ENCODE data around the gene ERMP1. TPM values are rescaled to one million over a fixed set of nuclear protein-coding genes. Genes with fewer than 3 reads are reported as not detected.

Gene ERMP1
- total RNA-seq, 1 experiment from 2014 or later = 17.8 TPM

DNA sequence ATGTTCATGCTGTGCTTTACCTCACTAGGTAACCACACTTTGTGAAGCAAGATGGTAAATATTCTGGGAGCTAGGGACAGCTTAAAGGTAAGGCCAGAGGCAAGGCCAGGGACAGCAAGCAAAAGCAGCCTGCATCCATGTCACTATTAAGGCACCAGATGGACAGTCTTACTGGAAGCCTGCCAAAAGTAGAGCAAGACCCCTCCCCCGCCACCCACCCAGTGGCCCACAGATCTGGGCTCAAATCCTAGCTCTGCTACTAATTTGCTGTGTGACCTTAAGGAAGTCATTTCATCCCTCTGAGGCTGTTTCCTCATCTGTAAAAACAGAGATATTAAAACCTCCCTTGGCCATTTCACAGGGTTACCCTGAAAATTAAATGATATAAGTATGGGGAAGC lies 13.2 kb upstream of the ERMP1 start:
- H3K27me3 ChIP-seq (ENCODE audit: low read length) = no peaks in the 10 kb centered on the region
- H3K36me3 ChIP-seq (ENCODE audit: low read depth, low read length) = no peaks in the 10 kb centered on the region
- DNase-seq = no peak
- no peaks in the 10 kb centered on the region for H3K9me3 ChIP-seq (ENCODE audit: low read length)
- no peak overlapping the region for H3K4me3 ChIP-seq (ENCODE audit: low read length)
- H3F3A ChIP-seq (ENCODE audit: low read length, unreplicated experiment) = peaks cover 8% of the 10 kb centered on the region
- H3K4me1 ChIP-seq (ENCODE audit: insufficient read depth, low read length) = peaks cover 46% of the 10 kb centered on the region
- no TSS peak for BruUV-seq (replicated peaks)
- H3K9ac ChIP-seq (ENCODE audit: low read length) = no peak overlapping the region
- no peak overlapping the region for H2AFZ ChIP-seq (ENCODE audit: low read length)
- peak overlapping the region; percentile 63 for H3K27ac ChIP-seq (ENCODE audit: low read length)
- ATAC-seq = no peak
- CTCF ChIA-PET = no interaction called here
- peak overlapping the region; percentile 12; the same call in 1 of the 2 replicates for H3K4me2 ChIP-seq (ENCODE audit: low read length)
- intact Hi-C loops (cut with micrococcal nuclease) = no loop called here
- POLR2A ChIA-PET (ENCODE audit: unreplicated experiment) = no interaction called here
- H3K9me2 ChIP-seq (replicated peaks; ENCODE audit: low read length) = no peaks in the 10 kb centered on the region
- H4K20me1 ChIP-seq (ENCODE audit: low read length) = no peaks in the 10 kb centered on the region
- TF ChIP-seq EZH2 (IDR thresholded peaks at IDR 0.05; ENCODE audit: low read length, unreplicated experiment) (no peak), EZH2phosphoT487 (IDR thresholded peaks at IDR 0.05; ENCODE audit: borderline replicate concordance, low read length) (no peak)
- TF ChIP-seq, protein P1, sequence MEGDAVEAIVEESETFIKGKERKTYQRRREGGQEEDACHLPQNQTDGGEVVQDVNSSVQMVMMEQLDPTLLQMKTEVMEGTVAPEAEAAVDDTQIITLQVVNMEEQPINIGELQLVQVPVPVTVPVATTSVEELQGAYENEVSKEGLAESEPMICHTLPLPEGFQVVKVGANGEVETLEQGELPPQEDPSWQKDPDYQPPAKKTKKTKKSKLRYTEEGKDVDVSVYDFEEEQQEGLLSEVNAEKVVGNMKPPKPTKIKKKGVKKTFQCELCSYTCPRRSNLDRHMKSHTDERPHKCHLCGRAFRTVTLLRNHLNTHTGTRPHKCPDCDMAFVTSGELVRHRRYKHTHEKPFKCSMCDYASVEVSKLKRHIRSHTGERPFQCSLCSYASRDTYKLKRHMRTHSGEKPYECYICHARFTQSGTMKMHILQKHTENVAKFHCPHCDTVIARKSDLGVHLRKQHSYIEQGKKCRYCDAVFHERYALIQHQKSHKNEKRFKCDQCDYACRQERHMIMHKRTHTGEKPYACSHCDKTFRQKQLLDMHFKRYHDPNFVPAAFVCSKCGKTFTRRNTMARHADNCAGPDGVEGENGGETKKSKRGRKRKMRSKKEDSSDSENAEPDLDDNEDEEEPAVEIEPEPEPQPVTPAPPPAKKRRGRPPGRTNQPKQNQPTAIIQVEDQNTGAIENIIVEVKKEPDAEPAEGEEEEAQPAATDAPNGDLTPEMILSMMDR (conservative IDR thresholded peaks at IDR 0.05; ENCODE audit: low read depth, low read length) = no peak
- H3K79me2 ChIP-seq (ENCODE audit: low read length) = no peaks in the 10 kb centered on the region

DNA sequence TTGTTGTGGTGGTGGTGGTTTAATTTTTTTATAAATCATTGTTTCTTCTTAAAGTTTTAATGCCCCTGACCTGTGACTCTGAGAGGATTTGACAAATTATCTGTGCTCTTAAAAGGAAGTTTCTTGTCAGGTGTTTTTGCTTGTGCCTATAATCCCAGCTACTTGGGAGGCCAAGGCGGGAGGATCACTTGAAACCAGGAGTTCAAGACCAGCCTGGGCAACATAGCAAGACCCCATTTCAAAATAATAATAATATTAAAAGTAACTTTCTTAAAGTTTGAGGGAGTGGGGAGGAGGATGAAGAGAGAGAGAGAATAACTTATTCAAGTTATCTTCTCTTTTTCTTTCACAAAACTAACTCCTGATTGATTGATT lies 12.2 kb upstream of the ERMP1 start:
- peaks cover 8% of the 10 kb centered on the region for H3F3A ChIP-seq (ENCODE audit: low read length, unreplicated experiment)
- H3K27ac ChIP-seq (ENCODE audit: low read length) = peak overlapping the region; percentile 63
- H3K9ac ChIP-seq (ENCODE audit: low read length) = no peak overlapping the region
- H3K4me2 ChIP-seq (ENCODE audit: low read length) = peak overlapping the region; percentile 61; the same call in 1 of the 2 replicates
- ChIA-PET CTCF (interaction anchor here (1.4 kb wide), 1 partner anchor 12 kb away, joined by 4 read pairs; the partner anchor contains the start of gene ERMP1), POLR2A (ENCODE audit: unreplicated experiment) (no interaction called here)
- H3K9me3 ChIP-seq (ENCODE audit: low read length) = no peaks in the 10 kb centered on the region
- H2AFZ ChIP-seq (ENCODE audit: low read length) = no peak overlapping the region
- no peaks in the 10 kb centered on the region for H3K9me2 ChIP-seq (replicated peaks; ENCODE audit: low read length)
- TF ChIP-seq, protein P1 (conservative IDR thresholded peaks at IDR 0.05; ENCODE audit: low read depth, low read length) = no peak
- no peak for TF ChIP-seq EZH2phosphoT487 (IDR thresholded peaks at IDR 0.05; ENCODE audit: borderline replicate concordance, low read length)
- TF ChIP-seq EZH2 (IDR thresholded peaks at IDR 0.05; ENCODE audit: low read length, unreplicated experiment) = no peak
- peaks cover 46% of the 10 kb centered on the region for H3K4me1 ChIP-seq (ENCODE audit: insufficient read depth, low read length)
- no peaks in the 10 kb centered on the region for H3K79me2 ChIP-seq (ENCODE audit: low read length)
- no peak for DNase-seq
- H3K27me3 ChIP-seq (ENCODE audit: low read length) = no peaks in the 10 kb centered on the region
- intact Hi-C loops (cut with micrococcal nuclease) = no loop called here
- no peaks in the 10 kb centered on the region for H3K36me3 ChIP-seq (ENCODE audit: low read depth, low read length)
- ATAC-seq = no peak
- no TSS peak for BruUV-seq (replicated peaks)
- H3K4me3 ChIP-seq (ENCODE audit: low read length) = no peak overlapping the region
- no peaks in the 10 kb centered on the region for H4K20me1 ChIP-seq (ENCODE audit: low read length)

DNA sequence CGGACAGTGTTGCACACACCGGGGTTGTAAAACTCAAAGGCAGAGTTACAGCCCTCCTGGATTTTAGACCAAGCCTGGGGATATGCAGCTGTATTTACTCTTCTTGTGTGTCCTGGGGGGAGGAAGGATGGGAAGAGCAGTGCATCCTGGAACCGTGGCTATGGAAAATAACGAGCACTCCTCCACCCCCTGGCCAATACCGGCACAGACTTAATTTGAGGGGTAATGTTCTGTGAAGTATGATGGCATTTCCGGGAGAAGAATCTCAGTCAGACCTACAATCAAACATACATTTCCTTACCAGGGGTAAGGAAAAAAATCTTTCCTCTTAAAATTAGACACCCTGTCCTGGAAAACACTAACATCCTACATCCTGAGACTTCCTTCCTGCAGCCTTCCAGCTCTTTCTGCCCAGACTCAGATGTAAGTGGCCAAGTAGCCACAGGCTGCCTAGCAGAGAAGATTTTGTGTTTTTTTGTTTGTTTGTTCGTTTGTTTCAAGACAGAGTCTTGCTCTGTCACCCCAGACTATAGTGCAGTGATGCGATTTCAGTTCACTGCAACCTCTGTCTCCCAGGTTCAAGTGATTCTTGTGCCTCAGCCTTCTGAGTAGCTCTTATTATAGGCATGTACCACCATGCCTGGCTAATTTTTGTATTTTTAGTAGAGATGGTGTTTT lies 11.0 kb upstream of the ERMP1 start:
- no peaks in the 10 kb centered on the region for H3K27me3 ChIP-seq (ENCODE audit: low read length)
- no TSS peak for BruUV-seq (replicated peaks)
- peak; percentile 65 for ATAC-seq
- peak overlapping the region; percentile 63 for H3K27ac ChIP-seq (ENCODE audit: low read length)
- TF ChIP-seq, protein P1 (conservative IDR thresholded peaks at IDR 0.05; ENCODE audit: low read depth, low read length) = no peak
- intact Hi-C loops (cut with micrococcal nuclease) = no loop called here
- H3F3A ChIP-seq (ENCODE audit: low read length, unreplicated experiment) = peaks cover 8% of the 10 kb centered on the region
- H3K9me2 ChIP-seq (replicated peaks; ENCODE audit: low read length) = no peaks in the 10 kb centered on the region
- no peak overlapping the region; the same call in 1 of the 2 replicates for H3K9ac ChIP-seq (ENCODE audit: low read length)
- peak overlapping the region; percentile 61 for H2AFZ ChIP-seq (ENCODE audit: low read length)
- no peaks in the 10 kb centered on the region for H4K20me1 ChIP-seq (ENCODE audit: low read length)
- POLR2A ChIA-PET (ENCODE audit: unreplicated experiment) = no interaction called here
- no peaks in the 10 kb centered on the region for H3K36me3 ChIP-seq (ENCODE audit: low read depth, low read length)
- H3K4me2 ChIP-seq (ENCODE audit: low read length) = peak overlapping the region; percentile 61
- peak; percentile 66 for DNase-seq
- CTCF ChIA-PET = interaction anchor here (0.5 to 1.4 kb wide), 3 partner anchors 11 to 47 kb away, joined by 3 to 4 read pairs (median 3); partner anchors contain the start of gene ERMP1
- no peaks in the 10 kb centered on the region for H3K79me2 ChIP-seq (ENCODE audit: low read length)
- no peaks in the 10 kb centered on the region for H3K9me3 ChIP-seq (ENCODE audit: low read length)
- H3K4me1 ChIP-seq (ENCODE audit: insufficient read depth, low read length) = peaks cover 57% of the 10 kb centered on the region
- H3K4me3 ChIP-seq (ENCODE audit: low read length) = peak overlapping the region; percentile 5; the same call in 1 of the 2 replicates

Data from PC-3 (cell line).